Measurements from ENCODE around the gene PHTF1. TPM values are rescaled to one million over a fixed set of nuclear protein-coding genes. Genes with fewer than 3 reads are reported as not detected.
"Not testable (repeated sequence)": the region's sequence is repeated elsewhere in the genome, so short reads cannot be mapped to it uniquely, and the experiment has no call there.

The PHTF1 gene
- total RNA-seq, 2 experiments from 2014 or later, result 17.0 to 18.7 TPM

- CTCF ChIA-PET, result interaction anchor here (1.7 kb wide), 1 partner anchor 139 kb away, joined by 3 read pairs; the partner anchor contains the start of gene AP4B1
- Mint-ChIP-seq H3K27ac (no peak overlapping the region), H3K4me1 (peaks cover 33% of the 10 kb centered on the region), H3K27me3 (no peaks in the 10 kb centered on the region), H3K36me3 (ENCODE audit: low read depth) (peaks cover 62% of the 10 kb centered on the region), H3K4me3 (no peak overlapping the region), H3K9me3 (no peaks in the 10 kb centered on the region)
- no peak for DNase-seq
- POLR2A ChIA-PET, result no interaction called here
Observed at GRCh38 chr1:113765306-113766230, 6.3 kb upstream of the PHTF1 start.

DNA sequence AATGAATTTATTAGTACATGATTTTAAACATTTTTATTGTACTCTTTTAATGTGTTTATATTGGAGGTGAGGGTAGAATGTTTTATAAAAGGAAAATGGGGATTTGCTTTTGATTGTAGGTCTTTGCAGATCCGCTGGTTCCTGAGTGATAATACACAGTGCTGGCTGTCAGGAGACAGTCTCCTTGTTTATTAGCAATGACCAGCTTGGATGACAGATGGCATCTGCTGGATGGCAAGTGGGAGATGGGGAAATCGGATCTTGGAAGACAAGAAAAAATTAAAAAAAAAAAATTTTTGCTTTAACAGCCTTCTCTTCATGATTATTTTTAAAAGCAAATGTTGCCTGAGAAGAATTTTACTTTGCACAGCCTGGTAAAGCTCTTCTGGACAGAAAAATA, 4.4 kb upstream of the PHTF1 start:
- H3K27me3 Mint-ChIP-seq, result no peaks in the 10 kb centered on the region
- no peak overlapping the region for H3K27ac Mint-ChIP-seq
- ChIA-PET CTCF (interaction anchor here (1.4 kb wide), 1 partner anchor 10 kb away, joined by 4 read pairs; no protein-coding TSS in a partner anchor), POLR2A (no interaction called here)
- H3K36me3 Mint-ChIP-seq (ENCODE audit: low read depth), result peaks cover 54% of the 10 kb centered on the region
- no peak for DNase-seq
- H3K9me3 Mint-ChIP-seq, result no peaks in the 10 kb centered on the region
- H3K4me3 Mint-ChIP-seq, result no peak overlapping the region
- peaks cover 26% of the 10 kb centered on the region for H3K4me1 Mint-ChIP-seq

DNA sequence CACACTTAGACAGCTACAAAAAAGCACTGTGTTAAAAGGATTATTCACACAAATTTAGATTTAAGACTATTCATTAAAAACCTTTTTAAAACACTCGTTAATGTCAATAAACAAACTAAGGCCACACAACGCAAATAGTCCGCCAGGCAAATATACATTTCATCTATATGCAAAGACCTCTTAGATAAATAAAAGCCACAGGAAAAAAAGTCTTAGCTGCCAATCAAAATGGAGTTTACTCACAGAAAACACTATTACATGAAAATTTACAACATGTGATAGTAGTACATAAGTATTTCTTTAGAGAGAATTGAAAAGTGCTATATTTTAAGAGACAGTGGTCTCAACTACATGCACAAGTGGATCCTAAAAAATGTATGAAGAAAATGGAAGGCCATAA, 2.7 kb upstream of the PHTF1 start:
- no peak overlapping the region for H3K27ac Mint-ChIP-seq
- no peaks in the 10 kb centered on the region for H3K9me3 Mint-ChIP-seq
- DNase-seq, result no peak
- no peak overlapping the region for H3K4me3 Mint-ChIP-seq
- no peaks in the 10 kb centered on the region for H3K27me3 Mint-ChIP-seq
- ChIA-PET CTCF (interaction anchor here (1.5 to 1.8 kb wide), 2 partner anchors 23 to 98 kb away, joined by 3 to 4 read pairs; no protein-coding TSS in a partner anchor), POLR2A (no interaction called here)
- H3K36me3 Mint-ChIP-seq (ENCODE audit: low read depth), result peaks cover 40% of the 10 kb centered on the region
- H3K4me1 Mint-ChIP-seq, result peaks cover 29% of the 10 kb centered on the region

DNA sequence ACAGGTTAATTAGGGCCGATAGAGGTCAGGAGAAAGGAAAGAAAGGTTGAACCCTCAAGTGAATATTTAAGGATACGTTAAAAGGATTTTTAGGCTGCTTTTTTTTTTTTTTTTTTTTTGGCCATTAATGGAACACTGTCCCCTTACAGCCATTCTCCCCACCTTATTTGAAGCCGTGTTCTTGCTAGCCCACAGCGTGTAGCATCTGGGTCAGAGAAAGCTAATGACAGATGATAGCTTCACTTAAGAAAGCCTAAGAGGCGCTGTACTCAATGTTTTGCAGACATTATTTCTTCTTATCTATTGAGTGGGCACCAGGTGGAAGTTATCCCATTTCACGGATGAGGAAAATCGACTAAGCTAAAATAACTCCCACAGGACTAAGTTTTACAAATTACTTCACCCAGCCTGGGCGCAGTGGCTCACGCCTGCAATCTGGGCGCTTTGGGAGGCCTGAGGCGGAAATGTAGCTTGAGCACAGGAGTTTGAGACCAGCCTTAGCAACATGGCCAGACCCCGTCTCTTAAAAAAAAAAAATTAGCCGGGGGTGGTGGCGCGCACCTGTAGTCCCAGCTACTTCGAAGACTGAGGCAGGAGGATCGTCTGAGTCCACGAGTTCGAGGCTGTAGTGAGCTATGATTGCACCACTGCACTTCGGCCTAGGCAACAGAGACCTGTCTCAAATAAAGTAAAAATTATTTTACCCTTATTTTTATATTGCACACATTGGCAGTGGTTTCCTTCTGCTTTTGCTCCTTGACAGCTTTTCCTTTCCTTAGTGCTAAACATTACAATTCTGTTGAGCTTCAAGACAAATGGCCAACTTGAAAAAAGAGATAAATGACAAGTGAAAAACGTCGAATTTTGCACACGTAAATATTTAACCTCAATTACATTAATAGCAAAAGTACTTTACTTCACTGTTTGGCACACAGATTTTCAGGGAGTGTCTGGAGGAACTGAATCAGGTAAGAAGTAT, 1.1 kb upstream of the PHTF1 start:
- Mint-ChIP-seq H3K27ac (peak overlapping the region; percentile 95), H3K9me3 (no peaks in the 10 kb centered on the region), H3K4me3 (peak overlapping the region; percentile 90), H3K36me3 (ENCODE audit: low read depth) (peaks cover 37% of the 10 kb centered on the region), H3K27me3 (no peaks in the 10 kb centered on the region), H3K4me1 (peaks cover 37% of the 10 kb centered on the region)
- no peak for DNase-seq
- ChIA-PET POLR2A (no interaction called here), CTCF (interaction anchor here (0.6 to 1.5 kb wide), 8 partner anchors 19 to 160 kb away, joined by 3 read pairs; partner anchors contain the start of gene RSBN1)

DNA sequence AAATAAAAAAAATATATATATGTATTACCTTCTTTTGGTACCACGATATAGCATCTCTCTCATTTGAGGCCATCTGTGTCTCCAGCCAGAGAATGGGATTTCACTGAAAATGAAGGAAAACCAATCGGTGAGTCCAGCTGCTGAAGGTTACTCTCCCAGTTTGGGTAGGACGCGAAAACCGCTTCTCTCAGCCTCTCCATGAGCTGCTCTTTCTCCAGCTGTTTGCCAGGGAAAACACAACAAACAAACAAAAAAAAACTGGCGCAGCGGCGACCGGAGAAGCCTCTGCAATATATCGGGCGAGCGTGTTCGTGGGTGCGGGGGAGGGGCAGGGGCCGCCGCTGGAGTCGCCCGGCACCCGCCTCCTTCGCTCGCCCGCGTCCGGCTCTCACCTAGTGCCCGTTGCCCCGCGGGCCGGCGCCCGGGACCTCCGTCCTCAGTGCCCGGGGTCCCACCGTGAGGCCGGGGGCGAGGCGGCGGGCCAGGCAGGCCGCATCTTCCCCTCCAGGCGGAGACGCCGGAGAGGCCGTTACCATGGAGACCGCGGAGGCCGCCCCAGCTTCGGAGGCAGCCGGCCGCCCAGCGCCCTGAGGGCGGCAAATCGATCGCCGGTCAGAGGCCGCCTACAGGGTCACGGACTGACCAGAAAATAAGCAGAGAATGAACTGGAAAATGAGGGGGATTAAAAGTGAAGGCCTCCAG, 504 bp downstream of the PHTF1 start:
- peak; percentile 69 for DNase-seq
- Mint-ChIP-seq H3K4me1 (peaks cover 37% of the 10 kb centered on the region), H3K4me3 (peak overlapping the region; percentile 90), H3K9me3 (no peaks in the 10 kb centered on the region), H3K27ac (peak overlapping the region; percentile 95), H3K36me3 (ENCODE audit: low read depth) (peaks cover 31% of the 10 kb centered on the region), H3K27me3 (no peaks in the 10 kb centered on the region)
- ChIA-PET CTCF (interaction anchor here (1.5 kb wide), 1 partner anchor 18 kb away, joined by 3 read pairs; no protein-coding TSS in a partner anchor), POLR2A (interaction anchor here (0.6 to 0.8 kb wide), 2 partner anchors 26 to 54 kb away, joined by 3 to 4 read pairs; partner anchors contain the start of gene RSBN1)

DNA sequence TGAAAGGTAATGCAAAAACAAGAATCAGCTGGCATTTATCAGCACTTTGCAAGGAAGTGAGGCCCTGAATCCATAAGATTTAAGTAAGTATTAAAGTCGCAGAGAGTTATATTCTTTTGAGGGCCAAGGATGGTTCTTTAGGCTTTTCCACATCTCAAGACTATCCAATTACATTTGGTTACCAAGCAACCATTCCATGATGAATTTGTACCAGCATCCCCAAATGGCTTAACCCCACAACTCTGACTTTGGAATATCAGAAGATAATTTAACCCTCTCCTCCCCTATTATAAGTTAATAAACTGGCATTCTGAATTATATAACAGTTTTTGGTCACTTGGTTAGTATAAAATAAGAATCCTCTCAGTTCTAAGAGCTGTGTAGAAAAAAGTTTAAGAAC, 2.8 kb downstream of the PHTF1 start:
- no peaks in the 10 kb centered on the region for H3K27me3 Mint-ChIP-seq
- no peaks in the 10 kb centered on the region for H3K9me3 Mint-ChIP-seq
- peaks cover 27% of the 10 kb centered on the region for H3K36me3 Mint-ChIP-seq (ENCODE audit: low read depth)
- no peak for DNase-seq
- peak overlapping the region; percentile 9 for H3K27ac Mint-ChIP-seq
- CTCF ChIA-PET, result no interaction called here
- no peak overlapping the region for H3K4me3 Mint-ChIP-seq
- POLR2A ChIA-PET, result no interaction called here
- H3K4me1 Mint-ChIP-seq, result peaks cover 37% of the 10 kb centered on the region

GRCh38 chr1:113753333-113753732, 6.0 kb downstream of the PHTF1 start:
- not testable (repeated sequence) for DNase-seq, H3K27ac Mint-ChIP-seq, H3K9me3 Mint-ChIP-seq, H3K4me3 Mint-ChIP-seq, H3K27me3 Mint-ChIP-seq
- Mint-ChIP-seq H3K36me3 (ENCODE audit: low read depth) (peaks cover 33% of the 10 kb centered on the region), H3K4me1 (peaks cover 23% of the 10 kb centered on the region)
- ChIA-PET CTCF (interaction anchor here (0.7 to 1.1 kb wide), 3 partner anchors 10 to 152 kb away, joined by 3 to 4 read pairs (median 3); partner anchors contain the start of gene AP4B1), POLR2A (interaction anchor here (0.6 kb wide), 1 partner anchor 143 kb away, joined by 3 read pairs; no protein-coding TSS in a partner anchor)

GRCh38 chr1:113751516-113751915, 7.8 kb downstream of the PHTF1 start:
- H3K36me3 Mint-ChIP-seq (ENCODE audit: low read depth), result peaks cover 34% of the 10 kb centered on the region

DNA sequence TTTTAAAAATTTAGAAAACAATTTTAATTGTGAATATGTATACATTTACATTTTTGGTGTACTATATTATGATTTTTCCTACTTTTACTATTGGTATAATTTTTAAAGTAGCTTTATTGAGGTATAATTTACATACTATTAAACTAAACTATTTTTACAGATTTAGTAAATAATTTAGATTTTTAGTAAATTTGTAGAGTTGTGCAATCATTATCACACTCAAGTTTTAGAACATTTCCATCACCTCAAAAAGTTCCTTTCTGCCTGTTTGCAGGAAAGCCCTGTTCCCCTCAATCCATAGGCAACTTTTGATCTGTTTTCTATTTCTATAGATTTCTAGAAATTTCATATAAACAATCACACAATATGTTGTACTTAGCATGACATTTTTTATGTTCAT, 8.2 kb downstream of the PHTF1 start:
- peaks cover 30% of the 10 kb centered on the region for H3K36me3 Mint-ChIP-seq (ENCODE audit: low read depth)

More at GRCh38 chr1:113751516-113751915, 7.8 kb downstream of the PHTF1 start:
- CTCF ChIA-PET, result interaction anchor here (1.2 kb wide), 1 partner anchor 44 kb away, joined by 3 read pairs; no protein-coding TSS in a partner anchor
- Mint-ChIP-seq H3K27ac (no peak overlapping the region), H3K4me3 (no peak overlapping the region), H3K27me3 (no peaks in the 10 kb centered on the region), H3K4me1 (peaks cover 11% of the 10 kb centered on the region), H3K9me3 (no peaks in the 10 kb centered on the region)
- POLR2A ChIA-PET, result no interaction called here
- no peak for DNase-seq

DNA sequence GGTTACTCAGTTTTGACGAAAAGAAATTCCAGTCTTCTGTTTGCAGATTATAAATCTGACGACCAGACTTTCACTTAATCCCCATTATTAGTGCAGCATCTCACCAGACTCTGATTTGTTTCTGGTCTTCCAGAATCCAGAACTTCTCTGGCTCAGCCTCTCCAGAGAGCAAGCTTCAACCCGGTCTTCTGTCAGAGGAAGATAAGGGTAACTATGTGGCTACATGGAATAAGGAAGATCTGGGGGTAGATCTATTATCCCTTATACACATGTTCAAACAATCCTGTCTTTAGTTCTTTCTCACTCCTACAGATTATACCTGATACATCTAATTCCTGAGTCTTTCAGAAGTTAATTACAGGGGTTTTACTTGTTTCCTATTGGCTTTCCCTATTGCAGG, 9.9 kb downstream of the PHTF1 start:
- peaks cover 5% of the 10 kb centered on the region for H3K4me1 Mint-ChIP-seq
- ChIA-PET POLR2A (interaction anchor here (0.6 kb wide), 1 partner anchor 29 kb away, joined by 4 read pairs; no protein-coding TSS in a partner anchor), CTCF (interaction anchor here (0.8 kb wide), 1 partner anchor 52 kb away, joined by 3 read pairs; no protein-coding TSS in a partner anchor)
- H3K27me3 Mint-ChIP-seq, result no peaks in the 10 kb centered on the region
- no peak overlapping the region for H3K27ac Mint-ChIP-seq
- H3K36me3 Mint-ChIP-seq (ENCODE audit: low read depth), result peaks cover 24% of the 10 kb centered on the region
- no peak for DNase-seq
- H3K4me3 Mint-ChIP-seq, result no peak overlapping the region
- no peaks in the 10 kb centered on the region for H3K9me3 Mint-ChIP-seq

More for the DNA sequence above, 8.2 kb downstream of the PHTF1 start:
- CTCF ChIA-PET, result no interaction called here
- H3K4me3 Mint-ChIP-seq, result no peak overlapping the region
- peaks cover 7% of the 10 kb centered on the region for H3K4me1 Mint-ChIP-seq
- H3K27ac Mint-ChIP-seq, result no peak overlapping the region
- no peaks in the 10 kb centered on the region for H3K9me3 Mint-ChIP-seq
- H3K27me3 Mint-ChIP-seq, result no peaks in the 10 kb centered on the region
- POLR2A ChIA-PET, result no interaction called here
- DNase-seq, result no peak

- CTCF ChIA-PET, result interaction anchor here (1.4 kb wide), 1 partner anchor 32 kb away, joined by 5 read pairs; no protein-coding TSS in a partner anchor
- POLR2A ChIA-PET, result no interaction called here
Observed at GRCh38 chr1:113747376-113747775, 11.9 kb downstream of the PHTF1 start.

DNA sequence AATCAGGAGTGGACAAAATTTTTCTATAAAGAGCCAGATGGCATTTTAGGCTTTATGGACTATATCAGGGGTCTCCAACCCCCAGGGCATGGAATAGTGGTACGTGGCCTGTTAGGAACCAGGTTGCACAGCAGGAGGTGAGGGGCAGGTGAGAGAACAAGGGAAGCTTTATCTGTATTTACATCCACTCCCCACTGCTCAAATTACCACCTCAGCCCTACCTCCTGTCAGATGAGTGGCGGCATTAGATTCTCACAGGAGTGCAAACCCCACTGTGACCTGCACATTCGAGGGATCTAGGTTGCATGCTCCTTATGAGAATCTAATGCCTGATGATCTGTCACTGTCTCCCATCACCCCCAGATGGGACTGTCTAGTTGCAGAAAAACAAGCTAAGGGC, 13.9 kb downstream of the PHTF1 start:
- H3K4me3 Mint-ChIP-seq, result no peak overlapping the region
- no peak overlapping the region for H3K27ac Mint-ChIP-seq
- no peak for DNase-seq
- no peaks in the 10 kb centered on the region for H3K9me3 Mint-ChIP-seq
- no peaks in the 10 kb centered on the region for H3K27me3 Mint-ChIP-seq
- peaks cover 15% of the 10 kb centered on the region for H3K36me3 Mint-ChIP-seq (ENCODE audit: low read depth)
- POLR2A ChIA-PET, result no interaction called here
- CTCF ChIA-PET, result no interaction called here
- peaks cover 26% of the 10 kb centered on the region for H3K4me1 Mint-ChIP-seq

More at GRCh38 chr1:113747376-113747775, 11.9 kb downstream of the PHTF1 start:
- Mint-ChIP-seq H3K27ac (no peak overlapping the region), H3K4me1 (peaks cover 19% of the 10 kb centered on the region), H3K36me3 (ENCODE audit: low read depth) (peaks cover 11% of the 10 kb centered on the region), H3K27me3 (no peaks in the 10 kb centered on the region), H3K9me3 (no peaks in the 10 kb centered on the region), H3K4me3 (no peak overlapping the region)
- DNase-seq, result no peak
